ENCODE measurements around the gene NEK10.

The NEK10 gene

GRCh38 chr3:27125821-27126501, 243.2 kb downstream of the NEK10 start:
- DNase-seq (ENCODE audit: extremely low spot score, insufficient read length, low read depth) (no peak), FAIRE-seq (no peak)

- FAIRE-seq (no peak), DNase-seq (ENCODE audit: extremely low spot score, insufficient read length, low read depth) (no peak)
Observed at GRCh38 chr3:27119639-27120038, 249.5 kb downstream of the NEK10 start.

GRCh38 chr3:27115352-27115751, 253.8 kb downstream of the NEK10 start:
- no peak for FAIRE-seq
- no peak for DNase-seq (ENCODE audit: extremely low spot score, insufficient read length, low read depth)

GRCh38 chr3:27114684-27115083, 254.5 kb downstream of the NEK10 start:
- DNase-seq (ENCODE audit: extremely low spot score, insufficient read length, low read depth) (no peak), FAIRE-seq (no peak)

- DNase-seq (ENCODE audit: extremely low spot score, insufficient read length, low read depth) (no peak), FAIRE-seq (no peak)
Observed at GRCh38 chr3:27114129-27114528, 255.1 kb downstream of the NEK10 start.

- FAIRE-seq = no peak
- DNase-seq (ENCODE audit: extremely low spot score, insufficient read length, low read depth) = no peak
Observed at GRCh38 chr3:27110020-27110419, 259.2 kb downstream of the NEK10 start.

- DNase-seq (ENCODE audit: extremely low spot score, insufficient read length, low read depth) = no peak
- FAIRE-seq = no peak
Observed at GRCh38 chr3:27108322-27108721, 260.9 kb downstream of the NEK10 start.

GRCh38 chr3:27105904-27106303, 263.3 kb downstream of the NEK10 start:
- FAIRE-seq (no peak), DNase-seq (ENCODE audit: extremely low spot score, insufficient read length, low read depth) (no peak)

- FAIRE-seq (peak; percentile 21), DNase-seq (ENCODE audit: extremely low spot score, insufficient read length, low read depth) (no peak)
Observed at GRCh38 chr3:27097182-27097581, 272.0 kb downstream of the NEK10 start.

- FAIRE-seq (no peak), DNase-seq (ENCODE audit: extremely low spot score, insufficient read length, low read depth) (no peak)
Observed at GRCh38 chr3:27095553-27096222, 273.5 kb downstream of the NEK10 start.

- FAIRE-seq (no peak), DNase-seq (ENCODE audit: extremely low spot score, insufficient read length, low read depth) (no peak)
Observed at GRCh38 chr3:27094721-27095120, 274.5 kb downstream of the NEK10 start.

- no peak for FAIRE-seq
Observed at GRCh38 chr3:27093771-27094170, 275.4 kb downstream of the NEK10 start.

GRCh38 chr3:27090275-27091041, 278.7 kb downstream of the NEK10 start:
- no peak for FAIRE-seq

More at GRCh38 chr3:27093771-27094170, 275.4 kb downstream of the NEK10 start:
- no peak for DNase-seq (ENCODE audit: extremely low spot score, insufficient read length, low read depth)

GRCh38 chr3:27089645-27090044, 279.5 kb downstream of the NEK10 start:
- no peak for FAIRE-seq

More at GRCh38 chr3:27090275-27091041, 278.7 kb downstream of the NEK10 start:
- no peak for DNase-seq (ENCODE audit: extremely low spot score, insufficient read length, low read depth)

GRCh38 chr3:27089068-27089467, 280.1 kb downstream of the NEK10 start:
- no peak for DNase-seq (ENCODE audit: extremely low spot score, insufficient read length, low read depth)
- no peak for FAIRE-seq

More at GRCh38 chr3:27089645-27090044, 279.5 kb downstream of the NEK10 start:
- DNase-seq (ENCODE audit: extremely low spot score, insufficient read length, low read depth) = no peak

- no peak for DNase-seq (ENCODE audit: extremely low spot score, insufficient read length, low read depth)
- no peak for FAIRE-seq
Observed at GRCh38 chr3:27085829-27086730, 283.1 kb downstream of the NEK10 start.

- DNase-seq (ENCODE audit: extremely low spot score, insufficient read length, low read depth) (no peak), FAIRE-seq (no peak)
Observed at GRCh38 chr3:27081992-27082607, 287.1 kb downstream of the NEK10 start.

GRCh38 chr3:27081566-27081965, 287.6 kb downstream of the NEK10 start:
- DNase-seq (ENCODE audit: extremely low spot score, insufficient read length, low read depth) = no peak

GRCh38 chr3:27080258-27080525, 289.0 kb downstream of the NEK10 start:
- no peak for DNase-seq (ENCODE audit: extremely low spot score, insufficient read length, low read depth)
- no peak for FAIRE-seq

More at GRCh38 chr3:27081566-27081965, 287.6 kb downstream of the NEK10 start:
- FAIRE-seq = no peak
